ENCODE results near the gene PAN3. TPM values are rescaled to one million over a fixed set of nuclear protein-coding genes. Genes with fewer than 3 reads are reported as not detected.

The PAN3 gene
- total and polyA plus RNA-seq, 2 of the 8 experiments (the other 6 are each of a cell fraction or from before 2014, with no cell fraction given) = 12.7 to 39.3 TPM

DNA sequence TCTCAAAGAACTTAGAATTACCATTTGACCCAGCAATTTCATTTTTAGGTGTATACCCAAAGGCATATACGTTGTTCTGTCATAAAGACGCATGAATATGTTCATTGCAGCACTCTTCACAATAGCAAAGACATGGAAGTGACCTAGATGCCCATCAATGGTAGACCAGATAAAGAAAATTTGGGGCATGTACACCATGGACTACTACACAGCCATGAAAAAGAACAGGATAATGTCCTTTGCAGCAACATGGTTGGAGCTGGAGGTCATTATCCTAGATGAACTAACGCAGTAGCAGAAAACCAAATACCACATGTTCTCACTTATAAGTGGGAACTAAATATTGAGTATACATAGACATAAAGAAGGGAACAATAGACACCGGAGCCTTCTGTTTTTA is 20.7 kb downstream of the PAN3 start (continued):
- TF ChIP-seq, protein P1, sequence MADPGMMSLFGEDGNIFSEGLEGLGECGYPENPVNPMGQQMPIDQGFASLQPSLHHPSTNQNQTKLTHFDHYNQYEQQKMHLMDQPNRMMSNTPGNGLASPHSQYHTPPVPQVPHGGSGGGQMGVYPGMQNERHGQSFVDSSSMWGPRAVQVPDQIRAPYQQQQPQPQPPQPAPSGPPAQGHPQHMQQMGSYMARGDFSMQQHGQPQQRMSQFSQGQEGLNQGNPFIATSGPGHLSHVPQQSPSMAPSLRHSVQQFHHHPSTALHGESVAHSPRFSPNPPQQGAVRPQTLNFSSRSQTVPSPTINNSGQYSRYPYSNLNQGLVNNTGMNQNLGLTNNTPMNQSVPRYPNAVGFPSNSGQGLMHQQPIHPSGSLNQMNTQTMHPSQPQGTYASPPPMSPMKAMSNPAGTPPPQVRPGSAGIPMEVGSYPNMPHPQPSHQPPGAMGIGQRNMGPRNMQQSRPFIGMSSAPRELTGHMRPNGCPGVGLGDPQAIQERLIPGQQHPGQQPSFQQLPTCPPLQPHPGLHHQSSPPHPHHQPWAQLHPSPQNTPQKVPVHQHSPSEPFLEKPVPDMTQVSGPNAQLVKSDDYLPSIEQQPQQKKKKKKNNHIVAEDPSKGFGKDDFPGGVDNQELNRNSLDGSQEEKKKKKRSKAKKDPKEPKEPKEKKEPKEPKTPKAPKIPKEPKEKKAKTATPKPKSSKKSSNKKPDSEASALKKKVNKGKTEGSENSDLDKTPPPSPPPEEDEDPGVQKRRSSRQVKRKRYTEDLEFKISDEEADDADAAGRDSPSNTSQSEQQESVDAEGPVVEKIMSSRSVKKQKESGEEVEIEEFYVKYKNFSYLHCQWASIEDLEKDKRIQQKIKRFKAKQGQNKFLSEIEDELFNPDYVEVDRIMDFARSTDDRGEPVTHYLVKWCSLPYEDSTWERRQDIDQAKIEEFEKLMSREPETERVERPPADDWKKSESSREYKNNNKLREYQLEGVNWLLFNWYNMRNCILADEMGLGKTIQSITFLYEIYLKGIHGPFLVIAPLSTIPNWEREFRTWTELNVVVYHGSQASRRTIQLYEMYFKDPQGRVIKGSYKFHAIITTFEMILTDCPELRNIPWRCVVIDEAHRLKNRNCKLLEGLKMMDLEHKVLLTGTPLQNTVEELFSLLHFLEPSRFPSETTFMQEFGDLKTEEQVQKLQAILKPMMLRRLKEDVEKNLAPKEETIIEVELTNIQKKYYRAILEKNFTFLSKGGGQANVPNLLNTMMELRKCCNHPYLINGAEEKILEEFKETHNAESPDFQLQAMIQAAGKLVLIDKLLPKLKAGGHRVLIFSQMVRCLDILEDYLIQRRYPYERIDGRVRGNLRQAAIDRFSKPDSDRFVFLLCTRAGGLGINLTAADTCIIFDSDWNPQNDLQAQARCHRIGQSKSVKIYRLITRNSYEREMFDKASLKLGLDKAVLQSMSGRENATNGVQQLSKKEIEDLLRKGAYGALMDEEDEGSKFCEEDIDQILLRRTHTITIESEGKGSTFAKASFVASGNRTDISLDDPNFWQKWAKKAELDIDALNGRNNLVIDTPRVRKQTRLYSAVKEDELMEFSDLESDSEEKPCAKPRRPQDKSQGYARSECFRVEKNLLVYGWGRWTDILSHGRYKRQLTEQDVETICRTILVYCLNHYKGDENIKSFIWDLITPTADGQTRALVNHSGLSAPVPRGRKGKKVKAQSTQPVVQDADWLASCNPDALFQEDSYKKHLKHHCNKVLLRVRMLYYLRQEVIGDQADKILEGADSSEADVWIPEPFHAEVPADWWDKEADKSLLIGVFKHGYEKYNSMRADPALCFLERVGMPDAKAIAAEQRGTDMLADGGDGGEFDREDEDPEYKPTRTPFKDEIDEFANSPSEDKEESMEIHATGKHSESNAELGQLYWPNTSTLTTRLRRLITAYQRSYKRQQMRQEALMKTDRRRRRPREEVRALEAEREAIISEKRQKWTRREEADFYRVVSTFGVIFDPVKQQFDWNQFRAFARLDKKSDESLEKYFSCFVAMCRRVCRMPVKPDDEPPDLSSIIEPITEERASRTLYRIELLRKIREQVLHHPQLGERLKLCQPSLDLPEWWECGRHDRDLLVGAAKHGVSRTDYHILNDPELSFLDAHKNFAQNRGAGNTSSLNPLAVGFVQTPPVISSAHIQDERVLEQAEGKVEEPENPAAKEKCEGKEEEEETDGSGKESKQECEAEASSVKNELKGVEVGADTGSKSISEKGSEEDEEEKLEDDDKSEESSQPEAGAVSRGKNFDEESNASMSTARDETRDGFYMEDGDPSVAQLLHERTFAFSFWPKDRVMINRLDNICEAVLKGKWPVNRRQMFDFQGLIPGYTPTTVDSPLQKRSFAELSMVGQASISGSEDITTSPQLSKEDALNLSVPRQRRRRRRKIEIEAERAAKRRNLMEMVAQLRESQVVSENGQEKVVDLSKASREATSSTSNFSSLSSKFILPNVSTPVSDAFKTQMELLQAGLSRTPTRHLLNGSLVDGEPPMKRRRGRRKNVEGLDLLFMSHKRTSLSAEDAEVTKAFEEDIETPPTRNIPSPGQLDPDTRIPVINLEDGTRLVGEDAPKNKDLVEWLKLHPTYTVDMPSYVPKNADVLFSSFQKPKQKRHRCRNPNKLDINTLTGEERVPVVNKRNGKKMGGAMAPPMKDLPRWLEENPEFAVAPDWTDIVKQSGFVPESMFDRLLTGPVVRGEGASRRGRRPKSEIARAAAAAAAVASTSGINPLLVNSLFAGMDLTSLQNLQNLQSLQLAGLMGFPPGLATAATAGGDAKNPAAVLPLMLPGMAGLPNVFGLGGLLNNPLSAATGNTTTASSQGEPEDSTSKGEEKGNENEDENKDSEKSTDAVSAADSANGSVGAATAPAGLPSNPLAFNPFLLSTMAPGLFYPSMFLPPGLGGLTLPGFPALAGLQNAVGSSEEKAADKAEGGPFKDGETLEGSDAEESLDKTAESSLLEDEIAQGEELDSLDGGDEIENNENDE (IDR thresholded peaks at IDR 0.05; ENCODE audit: insufficient replicate concordance, low read length) = no peak
- no peak for TF ChIP-seq SIRT6 (IDR thresholded peaks at IDR 0.05; ENCODE audit: low read length)
- TF ChIP-seq GTF2F1 (IDR thresholded peaks at IDR 0.05; ENCODE audit: borderline replicate concordance, low read depth, low read length) = no peak
